Left ventricle myocardium inferior (tissue), 1 donor: ENCODE measurements around the gene PGBD5. TPM values are rescaled to one million over a fixed set of nuclear protein-coding genes. Genes with fewer than 3 reads are reported as not detected.

Experiments
- DNase-seq: peaks from one replicate; pipeline ENCODE4 v3.0.0-alpha.2; 2020
- H3K27ac ChIP-seq: fragments of 200-600 bp; replicated peaks from 2 replicates; pipeline ENCODE4 v1.8.0; 2021
- H3K27me3 ChIP-seq: fragments of 200-600 bp; 2 replicates; pipeline ENCODE4 v1.8.0; 2021; ENCODE audit warnings: low read depth
- H3K36me3 ChIP-seq: fragments of 200-600 bp; 2 replicates; pipeline ENCODE4 v1.8.0; 2021
- H3K4me1 ChIP-seq: fragments of 200-600 bp; 2 replicates; pipeline ENCODE4 v1.8.0; 2021
- H3K4me3 ChIP-seq: fragments of 200-600 bp; 2 replicates; pipeline ENCODE4 v1.8.0; 2021; ENCODE audit warnings: mild to moderate bottlenecking, moderate library complexity
- H3K9me3 ChIP-seq: fragments of 200-600 bp; replicated peaks from 2 replicates; pipeline ENCODE4 v1.8.0; 2021
- CTCF ChIP-seq: fragments of 200-600 bp; IDR thresholded peaks from 2 replicates; pipeline ENCODE4 v1.8.0; 2021; ENCODE audit warnings: antibody characterized with exemption, mild to moderate bottlenecking, borderline replicate concordance
- intact Hi-C: fragments of 100-400 bp; cut with micrococcal nuclease; formaldehyde crosslinking; loops from one replicate; pipeline ENCODE4 v1.11.0; 2022
- total RNA-seq: library from RNA; stranded (reverse); fragmentation: NEBNext Ultra II Directional; extraction: Animal tissue kit (Norgen Biotek cat#: 25700); gene quantifications from one replicate; pipeline ENCODE4 v1.2.1, GENCODE V29; 2021
- donor health status: DM: no; HTN: yes; CAD: no; lungs with severe emphysema.

Gene PGBD5
- total RNA-seq, 1 donor from 2014 or later: 10.6 TPM

GRCh38 chr1:230320804-230321203, 105.3 kb downstream of the PGBD5 start:
- TF ChIP-seq CTCF: no peak
- intact Hi-C loops: no loop called here
- H3K27ac ChIP-seq: peak overlapping the region; percentile 73

DNA sequence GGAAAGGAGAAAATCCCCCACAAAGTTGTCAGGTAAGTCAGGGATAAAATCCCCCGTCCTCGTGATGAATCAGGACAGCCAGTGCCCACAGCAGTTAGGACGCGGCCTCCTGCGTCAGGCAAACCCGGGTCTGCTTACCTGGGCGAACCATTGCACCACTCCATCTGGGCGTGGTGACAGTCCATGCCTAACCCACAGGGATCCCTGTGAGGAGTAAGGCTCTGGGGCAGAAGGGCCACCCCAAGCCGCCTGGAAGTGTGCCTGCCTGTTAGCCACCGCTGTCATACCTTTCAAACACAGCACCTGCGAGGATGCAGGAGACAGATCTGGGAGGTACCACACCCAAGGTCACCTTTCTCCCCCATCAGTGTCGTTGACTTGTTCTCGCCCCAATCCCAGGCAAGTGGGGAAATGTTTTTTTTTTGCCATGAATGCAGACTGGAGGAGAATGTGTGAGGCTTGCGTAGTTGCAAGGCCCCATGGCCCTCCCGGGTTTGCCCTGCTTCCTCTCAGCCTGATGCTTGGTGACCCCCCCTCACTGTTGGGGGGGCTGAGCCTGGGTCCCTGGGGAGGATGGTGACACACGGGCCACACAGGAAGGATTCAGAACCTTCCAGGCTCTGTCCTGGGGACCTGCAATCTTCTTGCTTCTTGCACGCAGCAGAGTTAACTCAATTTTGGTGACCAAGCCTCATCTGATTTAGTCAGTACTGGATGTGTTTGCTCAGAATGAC, 107.0 kb downstream of the PGBD5 start:
- no peaks in the 10 kb centered on the region for H3K36me3 ChIP-seq
- no peak for TF ChIP-seq CTCF
- DNase-seq: no peak
- peaks cover 20% of the 10 kb centered on the region for H3K4me1 ChIP-seq
- no peak overlapping the region for H3K4me3 ChIP-seq
- intact Hi-C loops: loop anchor here (10.0 kb wide), 1 partner anchor 654 kb away; no protein-coding TSS in a partner anchor
- no peak overlapping the region for H3K27ac ChIP-seq
- no peaks in the 10 kb centered on the region for H3K9me3 ChIP-seq
- peaks cover 10% of the 10 kb centered on the region for H3K27me3 ChIP-seq

More at GRCh38 chr1:230320804-230321203, 105.3 kb downstream of the PGBD5 start:
- H3K9me3 ChIP-seq: no peaks in the 10 kb centered on the region
- no peak overlapping the region for H3K4me3 ChIP-seq
- H3K36me3 ChIP-seq: no peaks in the 10 kb centered on the region
- no peak for DNase-seq
- H3K27me3 ChIP-seq: peaks cover 10% of the 10 kb centered on the region
- H3K4me1 ChIP-seq: peaks cover 20% of the 10 kb centered on the region

DNA sequence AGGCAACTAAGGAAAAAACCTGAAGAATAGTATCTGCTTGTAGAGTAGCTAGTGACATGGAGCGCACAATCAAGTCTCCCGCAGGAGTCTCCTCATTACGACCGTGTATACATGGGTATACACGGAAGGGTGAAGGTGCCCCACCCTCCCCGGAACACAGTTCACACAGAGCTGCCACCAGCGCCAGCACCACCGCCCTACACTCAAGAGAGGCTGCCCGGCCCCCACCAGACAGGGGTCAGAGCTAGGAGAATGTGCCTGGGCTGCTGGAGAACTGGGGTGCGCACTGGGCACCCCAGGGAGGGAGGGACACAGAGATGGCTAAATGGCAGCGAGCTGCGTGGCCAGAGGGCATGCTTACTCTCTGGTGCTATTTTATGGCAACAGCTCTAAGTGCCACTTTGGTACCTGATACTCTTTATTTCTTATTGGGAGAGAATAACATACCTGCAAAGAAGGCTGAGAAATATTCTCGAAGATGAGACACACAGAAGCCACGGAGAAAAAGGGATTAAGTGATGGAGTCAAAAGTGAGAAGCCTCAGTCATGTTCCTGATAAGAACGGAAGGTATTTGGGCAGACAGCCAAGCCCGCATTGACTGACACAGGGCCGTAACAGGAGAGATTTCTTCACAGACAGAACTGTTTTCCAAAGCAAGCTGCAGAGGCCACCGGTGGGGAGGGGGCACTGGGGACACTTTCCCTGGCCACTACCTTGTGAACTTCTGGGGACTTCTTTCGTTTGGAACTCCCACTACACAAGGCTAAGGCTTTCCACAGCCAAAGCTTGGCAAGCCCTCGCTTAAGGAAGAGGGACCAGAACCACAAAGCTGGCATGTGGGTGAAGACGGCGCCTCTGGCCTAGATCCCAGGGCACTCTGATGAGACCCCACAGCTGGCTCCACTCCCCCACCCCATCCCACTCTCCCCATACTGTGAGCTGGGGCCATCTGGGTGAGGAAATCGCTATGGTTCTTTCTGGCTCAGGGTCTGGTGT, 108.0 kb downstream of the PGBD5 start:
- H3K36me3 ChIP-seq: no peaks in the 10 kb centered on the region
- intact Hi-C loops: loop anchor here (10.0 kb wide), 1 partner anchor 653 kb away; no protein-coding TSS in a partner anchor
- no peak for TF ChIP-seq CTCF
- H3K4me3 ChIP-seq: no peak overlapping the region
- H3K9me3 ChIP-seq: no peaks in the 10 kb centered on the region
- H3K4me1 ChIP-seq: peaks cover 20% of the 10 kb centered on the region
- no peak overlapping the region for H3K27ac ChIP-seq
- DNase-seq: no peak
- peaks cover 14% of the 10 kb centered on the region for H3K27me3 ChIP-seq

DNA sequence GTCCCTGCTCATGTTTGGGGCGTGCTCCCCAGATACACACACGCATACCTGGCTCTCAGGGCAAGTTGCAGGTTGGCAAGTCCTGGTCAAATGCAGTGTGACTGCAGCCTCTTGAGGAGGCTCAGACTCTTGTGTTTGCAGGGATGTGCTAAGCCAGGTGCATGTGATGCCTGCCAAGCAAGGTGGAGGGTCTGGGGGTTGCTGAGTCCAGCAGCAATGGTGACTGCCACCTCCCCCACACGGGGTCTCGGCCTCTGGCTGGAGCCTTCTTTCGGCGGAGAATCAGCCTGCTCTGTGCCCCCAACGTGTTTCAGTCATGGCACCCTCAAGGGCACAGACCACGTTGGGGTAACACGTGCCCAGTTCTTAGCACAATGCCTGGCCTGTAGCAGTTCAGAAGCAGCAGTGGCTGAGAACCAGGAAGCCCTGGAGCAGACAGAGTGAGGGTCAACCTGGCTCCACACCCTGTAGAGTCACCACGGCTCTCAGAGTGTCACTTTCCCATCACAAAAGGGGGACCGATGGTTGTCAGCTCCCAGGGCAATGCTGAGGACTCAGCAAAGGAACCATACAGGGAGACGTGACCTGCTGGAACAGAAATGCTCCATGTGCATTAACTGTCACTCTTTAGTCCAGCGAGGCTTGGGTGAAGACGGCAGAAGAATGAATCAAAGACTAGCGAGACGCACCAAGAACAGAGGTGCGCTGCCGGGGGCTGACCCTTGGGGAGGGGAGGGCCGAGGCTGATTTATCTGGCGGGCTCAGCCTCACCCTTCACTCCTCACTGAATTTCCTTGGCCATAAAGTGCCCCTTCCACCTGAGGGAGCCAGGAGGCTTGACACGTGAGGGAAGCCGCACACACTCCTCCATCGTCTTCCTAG, 109.0 kb downstream of the PGBD5 start:
- Histone ChIP-seq H3K27ac (no peak overlapping the region), H3K4me3 (no peak overlapping the region), H3K36me3 (no peaks in the 10 kb centered on the region), H3K4me1 (peaks cover 14% of the 10 kb centered on the region), H3K27me3 (peaks cover 25% of the 10 kb centered on the region), H3K9me3 (no peaks in the 10 kb centered on the region)
- intact Hi-C loops: loop anchor here (10.0 kb wide), 1 partner anchor 652 kb away; no protein-coding TSS in a partner anchor
- no peak for TF ChIP-seq CTCF
- no peak for DNase-seq
